Activated CD8-positive, alpha-beta T cell treated with anti-CD3 and anti-CD28 coated beads for 36 hours (primary cell): ENCODE data around the gene ATP2B2. TPM values are rescaled to one million over a fixed set of nuclear protein-coding genes. Genes with fewer than 3 reads are reported as not detected.

Experiments used
- ATAC-seq: fragments of 200-7000 bp; cut with Tn5 transposase; one replicate; pipeline ENCODE4 v1.10.0; 2021; ENCODE audit warnings: mild to moderate bottlenecking, moderate library complexity
- CTCF ChIA-PET: fragments of 350-600 bp; sonication (Branson Sonifier 250); formaldehyde crosslinking; loops from one replicate; lab custom pipeline; 2021; ENCODE audit warnings: antibody characterized with exemption; lab: Charles Lee
- POLR2A ChIA-PET: fragments of 350-600 bp; sonication (Branson Sonifier 250); formaldehyde crosslinking; loops from one replicate; lab custom pipeline; 2021; ENCODE audit warnings: antibody characterized with exemption; lab: Charles Lee
- DNase-seq: peaks from one replicate; pipeline ENCODE4 v3.0.0-alpha.2; 2020
- H3K27ac Mint-ChIP-seq: one replicate; pipeline ENCODE4 v1.8.0; 2021; ENCODE audit warnings: mild to moderate bottlenecking, mixed read lengths
- H3K27me3 Mint-ChIP-seq: one replicate; pipeline ENCODE4 v1.8.0; 2021; ENCODE audit warnings: mixed read lengths
- H3K36me3 Mint-ChIP-seq: one replicate; pipeline ENCODE4 v1.8.0; 2021; ENCODE audit warnings: low read depth, mixed read lengths
- H3K4me1 Mint-ChIP-seq: one replicate; pipeline ENCODE4 v1.8.0; 2021; ENCODE audit warnings: low read depth, mixed read lengths
- H3K4me3 Mint-ChIP-seq: one replicate; pipeline ENCODE4 v1.8.0; 2021; ENCODE audit warnings: mild to moderate bottlenecking, moderate library complexity, mixed read lengths
- H3K9me3 Mint-ChIP-seq: one replicate; pipeline ENCODE4 v1.8.0; 2021; ENCODE audit warnings: mixed read lengths
- intact Hi-C: fragments of 100-400 bp; cut with micrococcal nuclease; formaldehyde crosslinking; loops from one replicate; pipeline ENCODE4 v1.10.0; 2022
- total RNA-seq, 2 experiments: library from RNA; stranded (reverse); gene quantifications; one replicate each; pipeline ENCODE4 v1.2.3, GENCODE V29; 2021
- TF ChIP-seq, protein P1 (sequence below): fragments of 200-600 bp; IDR thresholded peaks from one replicate; pipeline ENCODE4 v1.8.0; 2022; ENCODE audit warnings: antibody characterized with exemption, mild to moderate bottlenecking

ATP2B2 gene
- total RNA-seq, 2 experiments from 2014 or later, result not detected

DNA sequence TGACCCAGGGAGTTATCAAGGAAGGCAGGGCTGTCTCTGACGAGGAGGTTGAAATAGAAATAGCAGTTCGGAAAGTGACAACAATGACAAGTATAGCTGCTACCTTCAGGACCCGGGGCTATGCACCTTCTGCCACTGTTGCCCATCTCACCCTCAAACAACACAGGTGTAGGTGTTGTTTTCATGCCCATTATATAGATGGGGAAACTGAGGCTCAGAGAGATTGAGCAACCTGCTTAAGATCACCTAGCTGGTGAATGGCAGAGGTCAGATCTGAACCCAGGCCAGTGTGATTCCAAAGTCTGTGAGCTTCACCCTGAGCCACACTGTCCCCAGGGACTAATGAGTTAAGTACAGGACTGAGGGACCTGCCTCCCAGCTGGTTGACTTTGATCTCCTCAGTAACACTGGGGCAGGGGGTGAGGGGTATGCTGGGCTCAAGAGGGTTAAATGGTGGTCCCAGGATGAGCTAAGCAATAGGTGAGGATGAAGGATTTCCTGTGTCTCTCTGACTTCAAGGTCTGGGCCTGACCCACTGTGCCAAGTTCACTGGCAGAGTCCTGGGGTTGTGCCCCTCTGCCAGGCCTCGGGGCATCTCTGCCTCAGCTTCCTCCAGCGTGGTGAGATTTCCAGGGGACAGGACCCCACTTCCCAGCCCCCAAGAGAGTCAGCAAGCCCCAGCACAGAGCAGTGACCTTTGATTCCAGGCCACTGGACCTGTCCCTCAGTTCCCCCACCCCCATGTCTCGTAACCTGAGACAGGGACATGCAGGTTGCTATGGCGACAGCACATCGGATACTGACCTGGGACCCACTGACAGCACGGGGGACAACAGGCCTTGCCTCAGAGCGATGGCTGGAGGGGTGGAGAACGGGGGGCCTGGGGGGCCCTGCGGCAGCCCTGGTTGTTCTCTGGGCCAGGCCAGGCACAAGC is 35.0 kb downstream of the ATP2B2 start:
- no peak for DNase-seq
- Mint-ChIP-seq H3K36me3 (no peaks in the 10 kb centered on the region), H3K27me3 (peaks cover 25% of the 10 kb centered on the region), H3K27ac (no peak overlapping the region), H3K4me1 (peaks cover 5% of the 10 kb centered on the region), H3K4me3 (no peak overlapping the region), H3K9me3 (no peaks in the 10 kb centered on the region)
- TF ChIP-seq, protein P1, sequence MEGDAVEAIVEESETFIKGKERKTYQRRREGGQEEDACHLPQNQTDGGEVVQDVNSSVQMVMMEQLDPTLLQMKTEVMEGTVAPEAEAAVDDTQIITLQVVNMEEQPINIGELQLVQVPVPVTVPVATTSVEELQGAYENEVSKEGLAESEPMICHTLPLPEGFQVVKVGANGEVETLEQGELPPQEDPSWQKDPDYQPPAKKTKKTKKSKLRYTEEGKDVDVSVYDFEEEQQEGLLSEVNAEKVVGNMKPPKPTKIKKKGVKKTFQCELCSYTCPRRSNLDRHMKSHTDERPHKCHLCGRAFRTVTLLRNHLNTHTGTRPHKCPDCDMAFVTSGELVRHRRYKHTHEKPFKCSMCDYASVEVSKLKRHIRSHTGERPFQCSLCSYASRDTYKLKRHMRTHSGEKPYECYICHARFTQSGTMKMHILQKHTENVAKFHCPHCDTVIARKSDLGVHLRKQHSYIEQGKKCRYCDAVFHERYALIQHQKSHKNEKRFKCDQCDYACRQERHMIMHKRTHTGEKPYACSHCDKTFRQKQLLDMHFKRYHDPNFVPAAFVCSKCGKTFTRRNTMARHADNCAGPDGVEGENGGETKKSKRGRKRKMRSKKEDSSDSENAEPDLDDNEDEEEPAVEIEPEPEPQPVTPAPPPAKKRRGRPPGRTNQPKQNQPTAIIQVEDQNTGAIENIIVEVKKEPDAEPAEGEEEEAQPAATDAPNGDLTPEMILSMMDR, result no peak
- ATAC-seq, result no peak
- ChIA-PET CTCF (no interaction called here), POLR2A (interaction anchor here (0.5 to 0.6 kb wide), 2 partner anchors 119 to 396 kb away, joined by 3 read pairs; no protein-coding TSS in a partner anchor)
- intact Hi-C loops, result no loop called here

DNA sequence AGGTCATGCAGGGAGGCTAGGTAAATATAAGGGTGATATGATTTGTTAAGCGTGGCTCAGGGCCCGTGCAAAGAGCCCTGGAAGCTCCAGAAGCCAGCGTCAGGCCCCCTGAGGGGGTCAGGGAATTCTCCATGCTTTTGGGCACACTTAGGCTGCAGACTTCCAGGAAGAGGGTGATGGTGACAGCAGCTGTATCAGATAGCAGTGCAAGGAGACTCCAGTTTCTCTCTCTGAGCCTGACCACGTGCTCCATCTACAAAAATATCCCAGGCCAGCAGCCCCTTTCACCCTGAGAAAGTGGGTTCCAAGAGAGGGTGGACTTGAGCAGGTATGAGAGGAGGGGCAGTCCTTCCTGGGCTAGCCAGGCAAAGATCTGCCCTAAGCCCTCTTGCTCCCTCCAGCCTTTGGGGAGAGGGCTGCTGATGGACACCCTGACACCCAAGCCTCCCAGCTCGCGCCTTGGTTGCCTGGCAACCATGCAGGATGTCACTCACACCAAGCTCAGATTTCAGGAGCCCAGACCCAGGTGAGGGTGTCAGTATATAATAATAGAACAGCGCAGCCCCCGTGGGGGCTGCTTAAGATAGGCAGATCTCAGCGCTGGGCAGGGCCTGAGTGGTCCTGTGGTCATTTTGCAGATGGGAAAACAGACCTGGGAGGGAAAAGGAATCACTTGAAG is 35.8 kb downstream of the ATP2B2 start:
- H3K4me3 Mint-ChIP-seq, result no peak overlapping the region
- ChIA-PET POLR2A (no interaction called here), CTCF (no interaction called here)
- H3K36me3 Mint-ChIP-seq, result no peaks in the 10 kb centered on the region
- ATAC-seq (no peak), DNase-seq (no peak)
- H3K9me3 Mint-ChIP-seq, result no peaks in the 10 kb centered on the region
- H3K4me1 Mint-ChIP-seq, result peaks cover 5% of the 10 kb centered on the region
- intact Hi-C loops, result no loop called here
- H3K27me3 Mint-ChIP-seq, result peaks cover 25% of the 10 kb centered on the region
- H3K27ac Mint-ChIP-seq, result no peak overlapping the region
- TF ChIP-seq, protein P1, result no peak

GRCh38 chr3:10468613-10469354 is 36.6 kb downstream of the ATP2B2 start:
- Mint-ChIP-seq H3K9me3 (no peaks in the 10 kb centered on the region), H3K4me1 (peaks cover 5% of the 10 kb centered on the region), H3K4me3 (no peak overlapping the region), H3K27me3 (peaks cover 25% of the 10 kb centered on the region), H3K36me3 (no peaks in the 10 kb centered on the region), H3K27ac (no peak overlapping the region)
- DNase-seq, result no peak
- TF ChIP-seq, protein P1, result no peak
- ChIA-PET POLR2A (no interaction called here), CTCF (no interaction called here)
- no peak for ATAC-seq
- intact Hi-C loops, result no loop called here

- CTCF ChIA-PET, result no interaction called here
- DNase-seq, result no peak
- H3K36me3 Mint-ChIP-seq, result no peaks in the 10 kb centered on the region
- H3K27me3 Mint-ChIP-seq, result peaks cover 24% of the 10 kb centered on the region
- POLR2A ChIA-PET, result no interaction called here
- TF ChIP-seq, protein P1, result no peak
- no peak overlapping the region for H3K27ac Mint-ChIP-seq
- ATAC-seq, result no peak
- peaks cover 5% of the 10 kb centered on the region for H3K4me1 Mint-ChIP-seq
- H3K4me3 Mint-ChIP-seq, result no peak overlapping the region
- intact Hi-C loops, result no loop called here
- H3K9me3 Mint-ChIP-seq, result no peaks in the 10 kb centered on the region
These were observed 37.3 kb downstream of the ATP2B2 start for GRCh38 chr3:10467904-10468612.
